Tibial nerve (tissue), 4 donors: ENCODE results near the gene CELF3.

Source experiments
- EP300 ChIP-seq, 2 donors: sonication (generic); formaldehyde crosslinking; IDR thresholded peaks; one replicate each; pipeline ENCODE4 v1.6.1; 2017; ENCODE audit warnings: antibody characterized with exemption in 2 of 2, mild to moderate bottlenecking in 1 of 2
- POLR2A ChIP-seq, 2 donors: fragments of 450-650 bp; IDR thresholded peaks; one replicate each; pipeline ENCODE4 v1.6.1; 2017; ENCODE audit warnings: antibody characterized with exemption in 2 of 2, mild to moderate bottlenecking in 2 of 2, moderate library complexity in 2 of 2
- TF ChIP-seq, protein P1 (sequence below), 5 experiments: fragments of 200-600 bp in 3 of 5; fragments of 450-650 bp in 2 of 5; sonication (generic) in 3 of 5; IDR thresholded peaks; one replicate each; pipeline ENCODE4 v1.5.1; 2016 to 2019; ENCODE audit warnings: antibody characterized with exemption in 5 of 5, mild to moderate bottlenecking in 3 of 5, moderate library complexity in 2 of 5

DNA sequence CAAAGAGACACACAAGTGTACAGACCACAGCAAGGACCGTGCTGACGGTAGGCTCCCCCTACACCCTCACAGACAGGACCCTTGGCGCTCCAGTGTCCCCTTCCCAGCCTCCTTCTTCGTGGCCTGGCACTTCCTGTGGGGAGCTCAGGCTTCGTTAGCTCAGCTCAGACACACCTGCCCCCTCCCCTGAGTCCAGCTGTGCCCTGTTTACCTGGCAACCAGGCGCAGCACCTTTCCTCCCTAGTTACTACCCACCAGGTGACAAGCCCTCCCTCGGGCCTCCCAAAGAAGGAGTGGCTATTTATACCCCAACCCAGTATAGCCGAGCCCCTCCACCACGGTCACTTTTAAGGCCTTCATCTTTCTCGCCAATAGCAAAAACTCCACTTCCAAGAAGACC is 4.7 kb downstream of the CELF3 start:
- TF ChIP-seq, protein P1, sequence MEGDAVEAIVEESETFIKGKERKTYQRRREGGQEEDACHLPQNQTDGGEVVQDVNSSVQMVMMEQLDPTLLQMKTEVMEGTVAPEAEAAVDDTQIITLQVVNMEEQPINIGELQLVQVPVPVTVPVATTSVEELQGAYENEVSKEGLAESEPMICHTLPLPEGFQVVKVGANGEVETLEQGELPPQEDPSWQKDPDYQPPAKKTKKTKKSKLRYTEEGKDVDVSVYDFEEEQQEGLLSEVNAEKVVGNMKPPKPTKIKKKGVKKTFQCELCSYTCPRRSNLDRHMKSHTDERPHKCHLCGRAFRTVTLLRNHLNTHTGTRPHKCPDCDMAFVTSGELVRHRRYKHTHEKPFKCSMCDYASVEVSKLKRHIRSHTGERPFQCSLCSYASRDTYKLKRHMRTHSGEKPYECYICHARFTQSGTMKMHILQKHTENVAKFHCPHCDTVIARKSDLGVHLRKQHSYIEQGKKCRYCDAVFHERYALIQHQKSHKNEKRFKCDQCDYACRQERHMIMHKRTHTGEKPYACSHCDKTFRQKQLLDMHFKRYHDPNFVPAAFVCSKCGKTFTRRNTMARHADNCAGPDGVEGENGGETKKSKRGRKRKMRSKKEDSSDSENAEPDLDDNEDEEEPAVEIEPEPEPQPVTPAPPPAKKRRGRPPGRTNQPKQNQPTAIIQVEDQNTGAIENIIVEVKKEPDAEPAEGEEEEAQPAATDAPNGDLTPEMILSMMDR (IDR thresholded peaks at IDR 0.05), result no peak
- no peak for TF ChIP-seq EP300 (IDR thresholded peaks at IDR 0.05)
- no peak for TF ChIP-seq POLR2A (IDR thresholded peaks at IDR 0.05)
